AG09309 (cell line): Measurements from ENCODE around the gene IRF2.

Source experiments
- DNase-seq: peaks from one replicate; pipeline ENCODE4 v3.0.0-alpha.2; 2010; ENCODE audit warnings: low read depth
- H3K4me3 ChIP-seq: 2 replicates; pipeline ENCODE4 v1.5.1; 2011; ENCODE audit warnings: mild to moderate bottlenecking, low read depth, low read length, moderate library complexity; ENCODE audit not compliant: control insufficient read depth
- TF ChIP-seq, protein P1 (sequence below): IDR thresholded peaks from 2 replicates; pipeline ENCODE4 v1.5.1; 2011; ENCODE audit warnings: mild to moderate bottlenecking, low read depth, low read length, inconsistent platforms; ENCODE audit not compliant: insufficient read depth, control insufficient read depth; ENCODE audit errors: missing control alignments

Gene IRF2

DNA sequence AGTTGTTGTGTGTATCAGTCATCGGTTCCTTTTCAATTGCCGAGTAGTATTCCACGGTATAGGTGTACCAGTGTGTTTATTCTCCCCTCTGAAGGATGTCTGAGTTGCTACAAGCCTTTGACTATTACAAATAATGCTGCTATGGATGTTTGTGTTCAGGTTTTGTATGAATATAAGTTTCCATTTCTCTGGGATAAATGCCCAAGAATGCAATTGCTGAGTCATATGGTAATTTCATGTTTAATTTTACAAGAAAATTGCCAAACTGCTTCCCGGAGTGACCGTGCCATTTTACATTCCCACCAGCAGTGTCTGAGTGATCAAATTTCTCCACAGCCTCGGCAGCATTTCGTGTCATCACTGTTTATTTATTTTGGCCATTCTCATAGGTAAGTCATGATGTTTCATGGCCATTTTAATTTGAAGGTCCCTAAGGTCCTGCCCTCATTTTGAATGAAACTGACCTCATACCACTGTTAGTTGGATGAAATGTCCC is 73.9 kb downstream of the IRF2 start:
- DNase-seq = peak; percentile 93
- no peak overlapping the region for H3K4me3 ChIP-seq
- TF ChIP-seq, protein P1, sequence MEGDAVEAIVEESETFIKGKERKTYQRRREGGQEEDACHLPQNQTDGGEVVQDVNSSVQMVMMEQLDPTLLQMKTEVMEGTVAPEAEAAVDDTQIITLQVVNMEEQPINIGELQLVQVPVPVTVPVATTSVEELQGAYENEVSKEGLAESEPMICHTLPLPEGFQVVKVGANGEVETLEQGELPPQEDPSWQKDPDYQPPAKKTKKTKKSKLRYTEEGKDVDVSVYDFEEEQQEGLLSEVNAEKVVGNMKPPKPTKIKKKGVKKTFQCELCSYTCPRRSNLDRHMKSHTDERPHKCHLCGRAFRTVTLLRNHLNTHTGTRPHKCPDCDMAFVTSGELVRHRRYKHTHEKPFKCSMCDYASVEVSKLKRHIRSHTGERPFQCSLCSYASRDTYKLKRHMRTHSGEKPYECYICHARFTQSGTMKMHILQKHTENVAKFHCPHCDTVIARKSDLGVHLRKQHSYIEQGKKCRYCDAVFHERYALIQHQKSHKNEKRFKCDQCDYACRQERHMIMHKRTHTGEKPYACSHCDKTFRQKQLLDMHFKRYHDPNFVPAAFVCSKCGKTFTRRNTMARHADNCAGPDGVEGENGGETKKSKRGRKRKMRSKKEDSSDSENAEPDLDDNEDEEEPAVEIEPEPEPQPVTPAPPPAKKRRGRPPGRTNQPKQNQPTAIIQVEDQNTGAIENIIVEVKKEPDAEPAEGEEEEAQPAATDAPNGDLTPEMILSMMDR = peak; percentile 54

DNA sequence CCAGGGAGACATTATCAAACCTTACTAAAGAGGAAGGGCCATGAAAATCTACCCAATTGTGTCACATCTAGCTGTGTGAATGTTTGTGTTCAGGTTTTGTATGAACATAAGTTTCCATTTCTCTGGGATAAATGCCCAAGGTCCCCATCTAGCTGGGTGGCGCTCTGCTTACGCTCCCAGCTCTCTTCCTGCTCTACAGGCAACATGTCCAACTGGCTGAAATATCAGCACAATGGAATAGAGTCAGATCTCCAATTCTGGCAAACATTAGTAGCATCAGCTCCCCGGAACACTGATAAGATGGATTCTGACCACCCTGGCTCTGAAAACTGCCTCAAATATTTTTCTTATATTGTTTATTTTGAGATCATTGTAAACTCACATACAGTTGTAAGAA is 74.8 kb downstream of the IRF2 start:
- TF ChIP-seq, protein P1 = no peak
- DNase-seq = no peak
- H3K4me3 ChIP-seq = no peak overlapping the region

DNA sequence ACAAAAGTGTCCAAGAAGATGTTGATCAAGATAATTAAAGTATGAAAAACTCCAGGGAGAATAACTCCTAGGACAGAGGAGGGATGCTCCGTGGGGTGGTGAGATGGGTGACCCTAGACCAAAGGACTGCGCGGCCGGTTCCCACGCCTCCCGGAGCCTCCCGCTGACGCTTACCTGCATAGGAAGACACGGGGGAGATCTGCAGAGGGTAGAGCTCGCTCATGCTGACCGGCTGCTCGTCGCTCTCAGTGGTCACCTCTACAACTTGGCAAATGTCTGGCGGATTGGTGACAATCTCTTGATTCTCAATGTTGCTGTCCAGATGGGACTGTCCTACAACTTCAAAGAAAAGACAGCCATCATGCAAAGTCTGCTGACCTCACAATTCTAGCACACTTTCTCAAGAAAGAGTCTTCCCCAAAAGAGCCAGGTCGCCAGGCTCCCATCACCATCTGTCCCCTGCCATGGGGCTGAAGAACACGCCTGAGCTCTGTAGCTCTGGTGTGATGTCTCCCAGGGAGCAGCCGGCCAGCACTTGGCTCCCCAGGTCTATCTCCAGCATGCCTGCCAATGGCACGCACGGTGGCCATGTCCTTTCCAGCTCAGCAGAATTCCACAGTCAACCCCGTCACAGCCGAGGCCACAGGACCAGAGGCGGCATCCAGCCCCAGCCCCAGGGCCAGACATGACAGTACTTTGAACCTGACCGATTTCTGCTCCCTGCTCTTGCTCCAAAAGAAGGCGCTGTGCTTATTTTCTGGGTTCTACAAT is 75.4 kb downstream of the IRF2 start:
- TF ChIP-seq, protein P1 = no peak
- no peak for DNase-seq
- no peak overlapping the region for H3K4me3 ChIP-seq

- H3K4me3 ChIP-seq = no peak overlapping the region
- DNase-seq = no peak
- TF ChIP-seq, protein P1 = no peak
These were observed 76.7 kb downstream of the IRF2 start for GRCh38 chr4:184397516-184398163.

DNA sequence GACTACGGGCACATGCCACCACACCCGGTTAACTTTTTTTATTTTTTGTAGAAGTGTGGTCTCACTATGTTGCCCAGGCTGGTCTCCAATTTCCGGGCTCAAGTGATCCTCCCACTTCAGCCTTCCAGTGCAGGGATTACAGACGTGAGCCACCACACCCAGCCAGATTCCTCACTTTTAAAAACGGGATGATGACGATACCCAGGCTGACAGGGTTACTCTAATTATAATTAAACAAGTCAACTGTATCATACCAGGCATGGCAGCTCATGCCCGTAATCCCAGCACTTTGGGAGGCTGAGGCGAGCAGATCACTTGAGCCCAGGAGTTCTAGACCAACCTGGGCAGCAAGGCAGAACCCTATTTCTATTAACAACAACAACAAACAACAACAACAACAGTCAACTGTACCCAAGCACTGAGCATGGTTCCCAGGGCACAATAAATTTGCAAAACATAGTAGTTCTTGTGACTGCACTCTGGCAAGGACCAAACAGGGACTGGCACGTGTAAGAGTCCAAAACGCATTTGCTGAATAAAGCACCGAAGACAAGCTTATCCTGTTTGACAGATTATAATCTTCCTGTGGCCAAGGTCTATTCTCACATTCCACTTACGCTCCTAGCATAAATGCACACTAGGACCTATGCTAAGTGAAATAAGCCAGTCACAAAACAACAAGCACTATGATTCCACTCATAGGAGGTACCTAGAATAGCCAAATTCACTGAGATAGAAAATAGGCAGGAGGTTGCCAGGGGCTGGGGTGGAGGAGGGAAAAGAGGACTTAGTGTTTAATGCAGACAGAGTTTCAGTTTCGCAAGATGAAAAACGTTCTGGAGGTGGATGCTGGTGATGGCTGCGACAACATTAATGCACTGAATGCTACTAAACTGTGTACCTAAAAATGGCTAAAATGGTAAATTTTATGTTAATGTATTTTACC is 77.5 kb downstream of the IRF2 start:
- no peak for DNase-seq
- TF ChIP-seq, protein P1 = no peak
- no peak overlapping the region for H3K4me3 ChIP-seq

- DNase-seq = no peak
- TF ChIP-seq, protein P1 = no peak
- H3K4me3 ChIP-seq = no peak overlapping the region
These were observed 78.4 kb downstream of the IRF2 start for GRCh38 chr4:184395971-184396391.
